HG03521 (cell line): Measurements from ENCODE around the gene CRY1.
A peak's percentile ranks its signal among the peaks of the same experiment; 100 is the strongest.
"Not testable (repeated sequence)": the region's sequence is repeated elsewhere in the genome, so short reads cannot be mapped to it uniquely, and the experiment has no call there.

Experiments
- ATAC-seq: cut with Tn5 transposase; IDR thresholded peaks from one replicate; pipeline ENCODE4 v1.9.1; 2021; ENCODE audit warnings: mild to moderate bottlenecking, moderate library complexity; ENCODE audit not compliant: unreplicated experiment

The CRY1 gene

DNA sequence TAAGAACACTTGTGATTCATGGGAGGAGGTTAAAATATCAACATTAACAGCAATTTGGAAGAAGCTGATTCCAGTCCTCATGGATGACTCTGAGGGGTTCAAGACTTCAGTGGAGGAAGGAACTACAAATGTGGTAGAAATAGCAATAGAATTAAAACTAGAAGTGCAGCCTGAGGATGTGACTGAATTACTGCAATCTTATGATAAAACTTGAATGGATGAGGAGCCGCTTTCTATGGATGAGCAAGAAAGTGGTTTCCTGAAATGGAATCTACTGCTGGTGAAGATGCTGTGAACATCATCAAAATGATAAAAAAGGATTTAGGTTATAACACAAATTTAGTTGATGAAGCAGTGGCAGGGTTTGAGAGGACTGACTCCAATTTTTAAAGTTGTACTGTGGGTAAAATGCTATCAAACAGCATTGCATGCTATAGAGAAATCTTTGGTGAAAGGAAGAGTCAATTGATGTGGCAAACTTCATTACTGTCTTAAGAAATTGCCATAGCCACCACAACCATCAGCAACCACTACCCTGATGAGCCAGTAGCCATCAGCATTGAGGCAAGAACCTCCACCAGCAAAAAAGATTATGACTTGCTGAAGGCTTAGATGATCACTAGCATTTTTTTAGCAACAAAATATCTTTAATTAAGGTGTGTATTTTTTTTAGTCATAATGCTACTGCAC is 80.5 kb downstream of the CRY1 start:
- ATAC-seq = no peak

DNA sequence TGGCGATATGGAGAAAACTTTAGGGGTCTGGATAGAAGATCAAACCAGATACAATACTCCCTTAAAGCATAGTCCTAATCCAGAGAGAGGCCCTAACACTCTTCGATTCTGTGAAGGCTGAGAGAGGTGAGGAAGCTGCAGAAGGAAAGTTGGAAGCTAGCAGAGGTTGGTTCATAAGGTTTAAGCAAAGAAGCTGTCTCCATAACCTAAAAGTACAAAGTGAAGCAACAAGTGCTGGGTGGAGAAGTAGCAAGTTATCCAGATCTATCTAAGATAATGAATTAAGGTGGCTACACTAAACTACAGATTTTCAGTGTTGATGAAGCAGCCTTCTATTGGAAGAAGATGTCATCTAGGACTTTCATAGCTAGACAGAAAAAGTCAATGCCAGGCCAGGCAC is 81.8 kb downstream of the CRY1 start:
- no peak for ATAC-seq

- ATAC-seq = no peak
These were observed 85.9 kb downstream of the CRY1 start for GRCh38 chr12:107007411-107007810.

GRCh38 chr12:107002665-107003064 is 90.7 kb downstream of the CRY1 start:
- not testable (repeated sequence) for ATAC-seq

GRCh38 chr12:106999446-106999845 is 93.9 kb downstream of the CRY1 start:
- no peak for ATAC-seq

DNA sequence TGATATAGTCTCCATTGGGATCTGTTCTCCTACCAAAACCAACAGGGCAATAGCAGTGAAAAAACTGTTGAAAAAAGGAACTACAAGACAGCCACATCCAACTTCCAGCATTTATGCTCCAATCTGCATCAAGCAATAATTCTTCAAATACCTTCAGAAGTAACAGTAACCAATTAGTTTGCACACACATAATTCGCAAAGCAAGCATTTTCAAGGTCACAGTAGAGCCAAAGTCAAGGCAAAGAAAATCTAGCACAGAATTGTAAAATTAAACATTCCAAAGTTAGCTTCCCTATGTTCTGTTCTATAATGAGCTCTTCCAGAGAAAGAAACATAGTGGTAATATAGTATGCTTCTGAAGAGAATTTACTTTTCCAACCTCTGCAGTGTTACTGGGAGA is 95.4 kb downstream of the CRY1 start:
- ATAC-seq = no peak

DNA sequence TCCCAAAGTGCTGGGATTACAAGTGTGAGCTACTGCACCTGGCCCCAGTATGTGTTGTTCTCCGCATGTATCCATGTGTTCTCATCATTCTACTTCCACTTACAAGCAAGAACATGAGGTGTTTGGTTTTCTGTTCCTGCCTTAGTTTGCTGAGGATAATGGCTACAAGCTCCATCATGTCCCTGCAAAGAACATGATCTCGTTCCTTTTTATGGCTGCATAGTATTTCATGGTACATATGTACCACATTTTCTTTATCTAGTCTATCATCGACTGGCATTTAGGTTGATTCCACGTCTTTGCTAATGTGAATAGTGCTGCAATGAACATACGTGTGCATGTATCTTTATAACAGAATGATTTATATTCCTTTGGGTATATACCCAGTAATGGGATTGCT is 97.2 kb downstream of the CRY1 start:
- ATAC-seq = not testable (repeated sequence)

- no peak for ATAC-seq
These were observed 98.6 kb downstream of the CRY1 start for GRCh38 chr12:106994579-106995220.

- ATAC-seq = no peak
These were observed 105.5 kb downstream of the CRY1 start for GRCh38 chr12:106987846-106988245.

DNA sequence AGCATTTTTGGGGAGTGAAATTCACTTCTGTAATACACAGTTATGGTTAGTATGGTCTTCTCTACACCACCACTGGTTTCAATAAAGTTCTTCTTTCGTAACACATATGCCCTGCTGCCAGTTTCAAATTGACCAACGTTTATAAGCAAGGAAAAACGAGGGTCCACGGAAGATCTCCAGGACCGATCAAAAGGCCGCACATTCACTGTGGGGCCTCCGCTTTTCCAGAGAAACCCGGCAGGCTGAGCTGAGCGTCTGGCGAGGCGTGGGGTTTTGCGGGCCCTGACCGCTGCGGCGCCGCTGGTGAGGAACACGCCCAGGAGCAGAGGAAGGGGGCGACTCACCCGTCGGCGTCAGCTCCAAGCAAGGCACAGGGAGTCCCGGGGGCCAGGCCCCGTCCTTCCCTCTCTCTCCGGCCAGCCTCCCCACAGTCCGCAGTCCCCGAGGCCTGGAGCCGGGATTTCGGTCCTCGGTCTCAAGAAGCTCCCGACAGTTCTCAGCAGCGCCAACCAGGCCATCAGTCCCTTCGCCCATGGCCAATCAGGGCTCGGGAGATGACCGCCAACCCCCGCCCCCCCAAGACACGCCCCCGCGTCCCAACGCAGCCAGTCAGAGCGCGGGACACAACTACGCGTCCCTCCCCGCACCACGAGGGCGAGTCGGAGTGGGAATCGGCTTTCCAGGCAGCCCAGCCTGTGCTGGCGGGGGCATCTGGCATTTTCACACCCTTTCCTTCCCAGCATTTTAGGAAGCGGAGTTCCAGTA is 106.5 kb downstream of the CRY1 start, which contains the start of gene MTERF2:
TSS of gene MTERF2 (minus strand) at position 522 of the 765 bp plus-strand sequence. CDS start 8,432 bp downstream, outside the sequence.
- peak; percentile 96 for ATAC-seq

- no peak for ATAC-seq
These were observed 107.2 kb downstream of the CRY1 start for GRCh38 chr12:106986135-106986534.

GRCh38 chr12:106985479-106985878 is 107.9 kb downstream of the CRY1 start:
- ATAC-seq = no peak

DNA sequence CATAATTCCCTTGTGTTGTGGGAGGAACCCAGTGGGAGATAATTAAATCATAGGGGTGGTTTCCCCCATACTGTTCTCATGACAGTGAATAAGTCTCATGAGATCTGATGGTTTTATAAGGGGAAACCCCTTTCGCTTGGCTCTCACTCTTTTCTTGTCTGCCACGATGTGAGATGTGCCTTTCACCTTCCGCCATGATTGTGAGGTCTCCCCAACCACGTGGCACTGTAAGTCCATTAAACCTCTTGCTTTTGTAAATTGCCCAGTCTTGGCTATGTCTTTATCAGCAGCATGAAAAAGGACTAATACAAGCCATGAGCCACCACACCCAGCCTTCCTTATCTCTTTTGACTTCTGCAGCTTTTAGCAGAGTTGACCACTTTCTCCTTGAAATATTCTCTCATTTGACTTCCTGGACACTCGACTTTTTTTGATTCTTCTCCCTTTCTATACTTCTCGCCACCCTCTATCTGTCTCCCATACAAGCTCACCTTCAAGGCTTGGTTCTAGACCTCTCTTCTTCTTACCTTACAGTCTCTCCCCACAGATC is 108.7 kb downstream of the CRY1 start:
- ATAC-seq = no peak

DNA sequence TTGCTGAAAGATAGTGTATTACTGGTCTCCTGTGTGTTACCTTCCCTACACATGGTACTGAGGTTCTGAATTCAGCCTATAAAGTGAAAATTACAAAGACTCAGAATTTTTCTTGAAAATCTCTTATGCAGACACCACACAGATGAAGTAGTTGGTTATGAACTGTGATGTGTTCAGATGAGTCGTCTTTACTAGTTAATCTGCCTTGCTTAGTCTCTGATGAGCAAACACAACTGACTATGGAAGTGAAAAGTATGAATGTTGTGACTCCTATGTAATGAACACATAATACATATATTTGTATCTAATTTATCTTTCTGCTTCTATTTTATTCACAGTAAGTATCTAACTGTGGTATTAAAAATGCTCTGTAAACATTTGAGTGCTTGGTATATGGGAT is 111.1 kb downstream of the CRY1 start:
- ATAC-seq = no peak

- no peak for ATAC-seq
These were observed 111.6 kb downstream of the CRY1 start for GRCh38 chr12:106981788-106982187.

DNA sequence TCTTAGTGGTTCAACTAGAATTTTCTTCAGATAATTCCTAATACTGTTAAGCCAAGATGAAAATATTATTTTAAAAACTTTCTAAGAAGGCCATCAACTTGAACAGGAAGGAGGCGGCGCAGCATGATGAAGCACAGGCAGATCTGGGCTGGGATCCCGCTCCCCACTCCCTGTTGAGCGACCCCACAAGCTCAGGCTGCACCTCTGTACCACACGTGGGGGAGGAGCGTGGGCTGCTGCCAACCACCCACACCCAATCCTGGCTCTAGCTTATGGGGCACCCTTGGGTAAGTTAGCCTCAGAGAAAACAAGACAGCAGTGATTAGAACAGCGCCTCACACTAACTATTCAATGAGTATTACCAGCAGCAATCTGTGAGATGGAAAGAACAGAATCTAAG is 112.4 kb downstream of the CRY1 start:
- no peak for ATAC-seq

DNA sequence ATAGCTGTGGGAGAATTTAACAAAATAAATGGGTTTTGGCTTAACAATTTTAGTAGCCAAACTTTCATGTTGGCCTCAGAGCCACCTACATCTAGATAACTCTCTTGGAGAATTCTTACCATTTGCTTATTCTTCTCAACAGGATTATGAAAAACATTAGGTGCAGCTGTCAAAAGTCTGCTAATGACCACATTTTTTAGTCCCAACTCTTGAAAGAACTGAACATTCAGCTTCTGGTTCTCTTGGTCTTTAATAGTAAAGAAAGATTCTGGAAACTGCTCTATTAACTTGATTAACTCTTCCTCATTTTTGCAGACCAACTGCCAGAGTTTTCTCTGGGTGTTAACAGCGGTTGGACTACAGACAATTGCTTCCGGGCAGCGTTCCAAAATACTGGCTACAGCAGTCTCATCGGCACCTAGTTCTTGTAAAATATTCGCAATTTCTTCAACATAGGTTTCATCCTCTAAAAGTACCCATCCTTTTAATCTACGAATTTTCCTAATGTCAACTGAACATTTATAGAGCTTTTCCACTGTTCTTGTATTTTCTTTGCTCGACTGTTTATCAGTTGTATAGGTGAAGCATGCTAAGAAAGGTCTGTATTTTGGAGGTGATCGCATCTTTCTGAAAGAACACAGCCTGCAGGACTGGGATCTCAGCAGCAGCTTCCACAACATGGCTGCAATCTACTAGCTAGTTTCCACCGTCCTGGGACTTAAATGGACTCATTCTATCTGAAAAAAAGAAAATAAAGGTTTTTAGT is 115.1 kb downstream of the CRY1 start:
- no peak for ATAC-seq

- no peak for ATAC-seq
These were observed 116.7 kb downstream of the CRY1 start for GRCh38 chr12:106976668-106977067.

- no peak for ATAC-seq
These were observed 117.2 kb downstream of the CRY1 start for GRCh38 chr12:106975993-106976658.

GRCh38 chr12:106975098-106975497 is 118.3 kb downstream of the CRY1 start:
- ATAC-seq = no peak
